HEK293 (cell line): ENCODE data around the gene CHST7.

Experiments used
- ZNF239 ChIP-seq: fragments of 450-650 bp; formaldehyde crosslinking; IDR thresholded peaks from 2 replicates; pipeline ENCODE4 v1.5.1; 2016; ENCODE audit warnings: missing biosample characterization, missing genetic modification characterization
- ZNF394 ChIP-seq: fragments of 450-650 bp; formaldehyde crosslinking; IDR thresholded peaks from 2 replicates; pipeline ENCODE4 v1.5.1; 2016; ENCODE audit warnings: missing biosample characterization, missing genetic modification characterization, mild to moderate bottlenecking, moderate library complexity, borderline replicate concordance
- ZNF433 ChIP-seq: fragments of 450-650 bp; formaldehyde crosslinking; IDR thresholded peaks from 2 replicates; pipeline ENCODE4 v1.5.1; 2016; ENCODE audit warnings: missing biosample characterization, missing genetic modification characterization, low read depth
- TF ChIP-seq, protein P1 (sequence below): fragments of 450-650 bp; formaldehyde crosslinking; IDR thresholded peaks from 2 replicates; pipeline ENCODE4 v1.5.1; 2016; ENCODE audit warnings: missing biosample characterization, missing genetic modification characterization, low read depth
- TF ChIP-seq, protein P2 (sequence below): fragments of 450-650 bp; formaldehyde crosslinking; IDR thresholded peaks from 2 replicates; pipeline ENCODE4 v1.5.1; 2016; ENCODE audit warnings: missing biosample characterization, missing genetic modification characterization
- TF ChIP-seq, protein P3 (sequence below): fragments of 450-650 bp; formaldehyde crosslinking; IDR thresholded peaks from 2 replicates; pipeline ENCODE4 v1.5.1; 2016; ENCODE audit warnings: missing biosample characterization, missing genetic modification characterization
- TF ChIP-seq, protein P4 (sequence below): fragments of 450-650 bp; formaldehyde crosslinking; IDR thresholded peaks from 2 replicates; pipeline ENCODE4 v1.5.1; 2016; ENCODE audit warnings: missing biosample characterization, missing genetic modification characterization
- TF ChIP-seq, protein P5 (sequence below): fragments of 450-650 bp; formaldehyde crosslinking; IDR thresholded peaks from 2 replicates; pipeline ENCODE4 v1.5.1; 2016; ENCODE audit warnings: missing biosample characterization, missing genetic modification characterization

DNA sequence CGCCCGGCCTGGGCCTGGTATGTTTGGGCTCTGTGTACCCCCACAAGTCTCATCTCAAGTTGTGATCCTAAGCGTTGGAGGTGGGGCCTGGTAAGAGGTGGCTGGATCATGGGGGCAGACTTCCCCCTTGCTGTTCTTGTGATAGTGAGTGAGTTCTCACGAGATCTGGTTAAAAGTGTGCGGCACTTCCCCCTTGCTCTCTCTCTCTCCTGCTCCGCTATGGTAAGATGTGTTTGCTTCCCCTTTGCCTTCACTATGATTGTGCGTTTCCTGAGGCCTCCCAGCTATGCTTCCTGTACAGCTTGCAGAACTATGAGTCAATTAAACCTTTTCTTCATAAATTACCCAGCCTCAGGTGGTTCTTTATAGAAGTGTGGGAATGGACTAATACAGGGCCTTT is 53.0 kb downstream of the CHST7 start:
- TF ChIP-seq, protein P1, sequence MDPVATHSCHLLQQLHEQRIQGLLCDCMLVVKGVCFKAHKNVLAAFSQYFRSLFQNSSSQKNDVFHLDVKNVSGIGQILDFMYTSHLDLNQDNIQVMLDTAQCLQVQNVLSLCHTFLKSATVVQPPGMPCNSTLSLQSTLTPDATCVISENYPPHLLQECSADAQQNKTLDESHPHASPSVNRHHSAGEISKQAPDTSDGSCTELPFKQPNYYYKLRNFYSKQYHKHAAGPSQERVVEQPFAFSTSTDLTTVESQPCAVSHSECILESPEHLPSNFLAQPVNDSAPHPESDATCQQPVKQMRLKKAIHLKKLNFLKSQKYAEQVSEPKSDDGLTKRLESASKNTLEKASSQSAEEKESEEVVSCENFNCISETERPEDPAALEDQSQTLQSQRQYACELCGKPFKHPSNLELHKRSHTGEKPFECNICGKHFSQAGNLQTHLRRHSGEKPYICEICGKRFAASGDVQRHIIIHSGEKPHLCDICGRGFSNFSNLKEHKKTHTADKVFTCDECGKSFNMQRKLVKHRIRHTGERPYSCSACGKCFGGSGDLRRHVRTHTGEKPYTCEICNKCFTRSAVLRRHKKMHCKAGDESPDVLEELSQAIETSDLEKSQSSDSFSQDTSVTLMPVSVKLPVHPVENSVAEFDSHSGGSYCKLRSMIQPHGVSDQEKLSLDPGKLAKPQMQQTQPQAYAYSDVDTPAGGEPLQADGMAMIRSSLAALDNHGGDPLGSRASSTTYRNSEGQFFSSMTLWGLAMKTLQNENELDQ, result no peak
- TF ChIP-seq, protein P2, sequence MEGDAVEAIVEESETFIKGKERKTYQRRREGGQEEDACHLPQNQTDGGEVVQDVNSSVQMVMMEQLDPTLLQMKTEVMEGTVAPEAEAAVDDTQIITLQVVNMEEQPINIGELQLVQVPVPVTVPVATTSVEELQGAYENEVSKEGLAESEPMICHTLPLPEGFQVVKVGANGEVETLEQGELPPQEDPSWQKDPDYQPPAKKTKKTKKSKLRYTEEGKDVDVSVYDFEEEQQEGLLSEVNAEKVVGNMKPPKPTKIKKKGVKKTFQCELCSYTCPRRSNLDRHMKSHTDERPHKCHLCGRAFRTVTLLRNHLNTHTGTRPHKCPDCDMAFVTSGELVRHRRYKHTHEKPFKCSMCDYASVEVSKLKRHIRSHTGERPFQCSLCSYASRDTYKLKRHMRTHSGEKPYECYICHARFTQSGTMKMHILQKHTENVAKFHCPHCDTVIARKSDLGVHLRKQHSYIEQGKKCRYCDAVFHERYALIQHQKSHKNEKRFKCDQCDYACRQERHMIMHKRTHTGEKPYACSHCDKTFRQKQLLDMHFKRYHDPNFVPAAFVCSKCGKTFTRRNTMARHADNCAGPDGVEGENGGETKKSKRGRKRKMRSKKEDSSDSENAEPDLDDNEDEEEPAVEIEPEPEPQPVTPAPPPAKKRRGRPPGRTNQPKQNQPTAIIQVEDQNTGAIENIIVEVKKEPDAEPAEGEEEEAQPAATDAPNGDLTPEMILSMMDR (tag by site-specific recombination), result no peak
- TF ChIP-seq ZNF394 (no peak), ZNF433 (no peak), ZNF239 (no peak)
- TF ChIP-seq, protein P3, sequence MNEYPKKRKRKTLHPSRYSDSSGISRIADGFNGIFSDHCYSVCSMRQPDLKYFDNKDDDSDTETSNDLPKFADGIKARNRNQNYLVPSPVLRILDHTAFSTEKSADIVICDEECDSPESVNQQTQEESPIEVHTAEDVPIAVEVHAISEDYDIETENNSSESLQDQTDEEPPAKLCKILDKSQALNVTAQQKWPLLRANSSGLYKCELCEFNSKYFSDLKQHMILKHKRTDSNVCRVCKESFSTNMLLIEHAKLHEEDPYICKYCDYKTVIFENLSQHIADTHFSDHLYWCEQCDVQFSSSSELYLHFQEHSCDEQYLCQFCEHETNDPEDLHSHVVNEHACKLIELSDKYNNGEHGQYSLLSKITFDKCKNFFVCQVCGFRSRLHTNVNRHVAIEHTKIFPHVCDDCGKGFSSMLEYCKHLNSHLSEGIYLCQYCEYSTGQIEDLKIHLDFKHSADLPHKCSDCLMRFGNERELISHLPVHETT (tag by site-specific recombination), result no peak
- TF ChIP-seq, protein P4, sequence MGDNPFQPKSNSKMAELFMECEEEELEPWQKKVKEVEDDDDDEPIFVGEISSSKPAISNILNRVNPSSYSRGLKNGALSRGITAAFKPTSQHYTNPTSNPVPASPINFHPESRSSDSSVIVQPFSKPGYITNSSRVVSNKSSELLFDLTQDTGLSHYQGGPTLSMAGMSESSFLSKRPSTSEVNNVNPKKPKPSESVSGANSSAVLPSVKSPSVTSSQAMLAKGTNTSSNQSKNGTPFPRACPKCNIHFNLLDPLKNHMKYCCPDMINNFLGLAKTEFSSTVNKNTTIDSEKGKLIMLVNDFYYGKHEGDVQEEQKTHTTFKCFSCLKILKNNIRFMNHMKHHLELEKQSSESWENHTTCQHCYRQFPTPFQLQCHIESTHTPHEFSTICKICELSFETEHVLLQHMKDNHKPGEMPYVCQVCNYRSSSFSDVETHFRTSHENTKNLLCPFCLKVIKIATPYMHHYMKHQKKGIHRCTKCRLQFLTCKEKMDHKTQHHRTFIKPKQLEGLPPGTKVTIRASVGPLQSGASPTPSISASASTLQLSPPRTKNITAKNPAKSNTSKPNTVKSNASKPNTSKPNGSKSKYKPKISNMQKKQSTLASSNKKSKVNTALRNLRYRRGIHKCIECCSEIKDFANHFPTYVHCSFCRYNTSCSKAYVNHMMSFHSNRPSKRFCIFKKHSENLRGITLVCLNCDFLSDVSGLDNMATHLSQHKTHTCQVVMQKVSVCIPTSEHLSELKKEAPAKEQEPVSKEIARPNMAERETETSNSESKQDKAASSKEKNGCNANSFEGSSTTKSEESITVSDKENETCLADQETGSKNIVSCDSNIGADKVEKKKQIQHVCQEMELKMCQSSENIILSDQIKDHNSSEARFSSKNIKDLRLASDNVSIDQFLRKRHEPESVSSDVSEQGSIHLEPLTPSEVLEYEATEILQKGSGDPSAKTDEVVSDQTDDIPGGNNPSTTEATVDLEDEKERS, result no peak
- TF ChIP-seq, protein P5, sequence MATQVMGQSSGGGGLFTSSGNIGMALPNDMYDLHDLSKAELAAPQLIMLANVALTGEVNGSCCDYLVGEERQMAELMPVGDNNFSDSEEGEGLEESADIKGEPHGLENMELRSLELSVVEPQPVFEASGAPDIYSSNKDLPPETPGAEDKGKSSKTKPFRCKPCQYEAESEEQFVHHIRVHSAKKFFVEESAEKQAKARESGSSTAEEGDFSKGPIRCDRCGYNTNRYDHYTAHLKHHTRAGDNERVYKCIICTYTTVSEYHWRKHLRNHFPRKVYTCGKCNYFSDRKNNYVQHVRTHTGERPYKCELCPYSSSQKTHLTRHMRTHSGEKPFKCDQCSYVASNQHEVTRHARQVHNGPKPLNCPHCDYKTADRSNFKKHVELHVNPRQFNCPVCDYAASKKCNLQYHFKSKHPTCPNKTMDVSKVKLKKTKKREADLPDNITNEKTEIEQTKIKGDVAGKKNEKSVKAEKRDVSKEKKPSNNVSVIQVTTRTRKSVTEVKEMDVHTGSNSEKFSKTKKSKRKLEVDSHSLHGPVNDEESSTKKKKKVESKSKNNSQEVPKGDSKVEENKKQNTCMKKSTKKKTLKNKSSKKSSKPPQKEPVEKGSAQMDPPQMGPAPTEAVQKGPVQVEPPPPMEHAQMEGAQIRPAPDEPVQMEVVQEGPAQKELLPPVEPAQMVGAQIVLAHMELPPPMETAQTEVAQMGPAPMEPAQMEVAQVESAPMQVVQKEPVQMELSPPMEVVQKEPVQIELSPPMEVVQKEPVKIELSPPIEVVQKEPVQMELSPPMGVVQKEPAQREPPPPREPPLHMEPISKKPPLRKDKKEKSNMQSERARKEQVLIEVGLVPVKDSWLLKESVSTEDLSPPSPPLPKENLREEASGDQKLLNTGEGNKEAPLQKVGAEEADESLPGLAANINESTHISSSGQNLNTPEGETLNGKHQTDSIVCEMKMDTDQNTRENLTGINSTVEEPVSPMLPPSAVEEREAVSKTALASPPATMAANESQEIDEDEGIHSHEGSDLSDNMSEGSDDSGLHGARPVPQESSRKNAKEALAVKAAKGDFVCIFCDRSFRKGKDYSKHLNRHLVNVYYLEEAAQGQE, result no peak
